ENCODE measurements around the gene TJP1. TPM values are rescaled to one million over a fixed set of nuclear protein-coding genes. Genes with fewer than 3 reads are reported as not detected.

Gene TJP1
- total RNA-seq, 1 experiment from 2014 or later: 140 TPM

DNA sequence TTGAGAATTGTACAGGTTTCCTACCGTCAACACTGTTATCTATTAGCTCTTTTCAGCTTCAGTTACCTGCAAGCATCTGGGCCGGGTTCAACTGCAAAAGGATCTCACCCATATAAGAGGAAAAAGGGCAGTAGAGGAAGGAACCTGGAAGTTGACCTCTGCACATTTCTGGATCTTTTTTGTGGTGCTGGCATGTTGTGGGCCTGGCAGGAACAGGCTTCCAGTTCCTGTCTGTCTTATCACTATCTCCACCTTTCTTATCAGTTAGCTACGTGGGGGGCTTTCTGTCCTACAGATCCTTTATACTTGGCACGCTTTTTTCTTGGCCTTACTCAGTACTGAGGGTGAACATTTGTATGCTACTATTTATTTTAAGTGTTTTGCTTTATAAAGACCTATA is 42.2 kb upstream of the TJP1 start:
- no peaks in the 10 kb centered on the region for H3K9me3 Mint-ChIP-seq
- H3K27ac ChIP-seq (ENCODE audit: insufficient read length, low read depth, low read length): no peak overlapping the region
- H4K20me1 ChIP-seq (ENCODE audit: control insufficient read depth, insufficient read depth, insufficient read length): no peaks in the 10 kb centered on the region
- no peaks in the 10 kb centered on the region for H3K79me1 ChIP-seq (ENCODE audit: insufficient read depth, low read depth, low read length, poor library complexity, severe bottlenecking)
- no peak overlapping the region for H4K91ac ChIP-seq (ENCODE audit: insufficient read length, low read depth, low read length)
- H2BK20ac ChIP-seq (ENCODE audit: low read depth, low read length, poor library complexity, severe bottlenecking): no peak overlapping the region
- H4K5ac ChIP-seq (ENCODE audit: insufficient read length, low read depth, low read length): no peak overlapping the region
- H3T11ph ChIP-seq (ENCODE audit: low read length): no peak overlapping the region
- no peak overlapping the region for H2BK120ac ChIP-seq (ENCODE audit: low read depth, low read length, poor library complexity, severe bottlenecking)
- no peak overlapping the region for H3K9ac ChIP-seq (ENCODE audit: extremely low read depth, insufficient read length, low read length)
- no peaks in the 10 kb centered on the region for H3K27me3 Mint-ChIP-seq (ENCODE audit: low read depth)
- H3K18ac ChIP-seq (ENCODE audit: insufficient read length, low read depth, low read length): no peak overlapping the region
- no CpG with 5 or more reads among the region's 4 CpGs for WGBS (ENCODE audit: extremely low coverage, insufficient read length, low lambda C conversion rate)
- H3K4me2 ChIP-seq (ENCODE audit: insufficient read depth, insufficient read length, low read length): no peak overlapping the region
- no peaks in the 10 kb centered on the region for H3K23me2 ChIP-seq (ENCODE audit: insufficient read length, low read depth, low read length, poor library complexity, severe bottlenecking)
- DNase-seq: no peak
- no peak overlapping the region for H2BK12ac ChIP-seq (ENCODE audit: insufficient read length, low read depth, low read length)
- H3K4me1 Mint-ChIP-seq: peaks cover 10% of the 10 kb centered on the region in 2 experiments
- TF ChIP-seq, protein P1, sequence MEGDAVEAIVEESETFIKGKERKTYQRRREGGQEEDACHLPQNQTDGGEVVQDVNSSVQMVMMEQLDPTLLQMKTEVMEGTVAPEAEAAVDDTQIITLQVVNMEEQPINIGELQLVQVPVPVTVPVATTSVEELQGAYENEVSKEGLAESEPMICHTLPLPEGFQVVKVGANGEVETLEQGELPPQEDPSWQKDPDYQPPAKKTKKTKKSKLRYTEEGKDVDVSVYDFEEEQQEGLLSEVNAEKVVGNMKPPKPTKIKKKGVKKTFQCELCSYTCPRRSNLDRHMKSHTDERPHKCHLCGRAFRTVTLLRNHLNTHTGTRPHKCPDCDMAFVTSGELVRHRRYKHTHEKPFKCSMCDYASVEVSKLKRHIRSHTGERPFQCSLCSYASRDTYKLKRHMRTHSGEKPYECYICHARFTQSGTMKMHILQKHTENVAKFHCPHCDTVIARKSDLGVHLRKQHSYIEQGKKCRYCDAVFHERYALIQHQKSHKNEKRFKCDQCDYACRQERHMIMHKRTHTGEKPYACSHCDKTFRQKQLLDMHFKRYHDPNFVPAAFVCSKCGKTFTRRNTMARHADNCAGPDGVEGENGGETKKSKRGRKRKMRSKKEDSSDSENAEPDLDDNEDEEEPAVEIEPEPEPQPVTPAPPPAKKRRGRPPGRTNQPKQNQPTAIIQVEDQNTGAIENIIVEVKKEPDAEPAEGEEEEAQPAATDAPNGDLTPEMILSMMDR (conservative IDR thresholded peaks at IDR 0.05): no peak
- no peak overlapping the region for H3K4ac ChIP-seq (ENCODE audit: low read depth, low read length)
- no peak overlapping the region for H2AK5ac ChIP-seq (ENCODE audit: insufficient read length, low read length)
- no peak overlapping the region for H3K23ac ChIP-seq (ENCODE audit: insufficient read length, low read depth, low read length)
- no peak overlapping the region for H3K14ac ChIP-seq (ENCODE audit: insufficient read depth, low read length)
- H3K27me3 ChIP-seq (ENCODE audit: insufficient read depth, low read length): no peaks in the 10 kb centered on the region
- H2BK5ac ChIP-seq (ENCODE audit: insufficient read length, low read length): no peak overlapping the region
- no peak overlapping the region for H2BK15ac ChIP-seq (ENCODE audit: low read depth, low read length)
- peaks cover 3% of the 10 kb centered on the region; the same call in 1 of the 2 replicates for H3K4me1 ChIP-seq (ENCODE audit: insufficient read depth, low read length)
- H2AFZ ChIP-seq (ENCODE audit: low read length): no peak overlapping the region
- no peak overlapping the region for H3K56ac ChIP-seq (ENCODE audit: insufficient read length, low read depth, low read length)
- no peak overlapping the region for H3K27ac Mint-ChIP-seq
- no peak overlapping the region for H4K8ac ChIP-seq (replicated peaks; ENCODE audit: insufficient read length, low read depth, low read length)
- no peaks in the 10 kb centered on the region for H3K9me3 ChIP-seq (ENCODE audit: control insufficient read depth, low read depth, low read length)
- no peaks in the 10 kb centered on the region for H3K79me2 ChIP-seq (ENCODE audit: insufficient read depth, low read length)
- H3K4me3 Mint-ChIP-seq: no peak overlapping the region
- no peaks in the 10 kb centered on the region for H3K36me3 Mint-ChIP-seq (ENCODE audit: insufficient read depth in 1 of 3, low read depth in 3 of 3)
